ENCODE data around the gene GALNT14.

Gene GALNT14

DNA sequence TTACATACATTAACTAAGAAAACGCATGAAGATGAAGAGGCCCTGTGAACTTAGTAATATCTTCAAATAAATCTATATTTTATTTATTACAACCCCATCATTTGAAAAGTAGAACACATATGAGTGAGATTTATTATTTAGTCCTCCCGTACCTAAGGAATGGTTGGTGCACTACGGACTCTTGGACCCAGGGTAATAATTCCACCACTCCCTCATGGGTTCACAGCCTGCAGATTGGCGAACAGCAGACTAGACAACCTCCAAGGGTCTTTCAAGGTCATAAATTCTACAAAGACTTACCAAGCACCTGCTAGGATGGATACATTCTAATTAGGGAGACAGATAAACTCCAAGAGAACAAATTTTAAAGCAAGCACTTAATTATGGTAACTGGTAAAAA lies 51.6 kb downstream of the GALNT14 start:
- DNase-seq: no peak

- DNase-seq: no peak
These were observed 54.8 kb downstream of the GALNT14 start for GRCh38 chr2:31083234-31083993.

DNA sequence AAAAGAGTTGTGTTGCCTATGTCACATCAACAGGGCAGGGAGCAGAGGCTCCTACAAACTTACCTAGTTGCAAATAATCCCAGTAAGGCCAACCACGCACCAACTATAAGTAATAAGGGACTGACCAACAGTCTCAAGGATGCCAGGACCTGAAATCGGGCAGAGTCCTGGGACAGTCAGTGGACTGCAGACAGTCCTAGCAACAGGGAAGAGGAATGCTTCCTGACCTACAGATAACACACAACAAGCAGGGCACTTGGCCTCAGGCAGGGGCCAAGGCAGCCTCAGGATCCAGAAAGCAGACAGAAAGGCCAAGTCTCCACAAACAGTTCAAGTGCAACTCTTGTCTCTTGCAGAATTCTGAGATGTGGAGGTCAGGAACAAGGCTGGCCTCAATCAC lies 56.2 kb downstream of the GALNT14 start:
- DNase-seq: no peak

DNA sequence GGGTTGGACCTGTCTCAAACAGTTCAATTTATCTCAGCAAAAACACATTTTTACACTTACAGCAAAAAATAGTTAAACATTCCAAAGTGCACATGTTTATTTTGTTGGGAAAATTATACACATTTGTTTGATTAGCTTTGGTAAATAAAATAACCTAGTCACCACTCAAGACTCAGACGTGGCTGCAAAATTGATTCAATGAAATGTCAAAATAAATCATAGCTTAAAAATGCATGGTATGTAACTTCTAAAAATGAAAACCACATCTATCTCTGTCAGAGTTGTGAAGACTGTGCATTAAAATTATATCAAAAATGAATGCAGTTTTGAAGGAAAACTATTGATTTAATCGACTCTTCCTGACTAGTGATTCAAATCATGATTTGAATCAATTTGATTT lies 56.7 kb downstream of the GALNT14 start:
- no peak for DNase-seq

DNA sequence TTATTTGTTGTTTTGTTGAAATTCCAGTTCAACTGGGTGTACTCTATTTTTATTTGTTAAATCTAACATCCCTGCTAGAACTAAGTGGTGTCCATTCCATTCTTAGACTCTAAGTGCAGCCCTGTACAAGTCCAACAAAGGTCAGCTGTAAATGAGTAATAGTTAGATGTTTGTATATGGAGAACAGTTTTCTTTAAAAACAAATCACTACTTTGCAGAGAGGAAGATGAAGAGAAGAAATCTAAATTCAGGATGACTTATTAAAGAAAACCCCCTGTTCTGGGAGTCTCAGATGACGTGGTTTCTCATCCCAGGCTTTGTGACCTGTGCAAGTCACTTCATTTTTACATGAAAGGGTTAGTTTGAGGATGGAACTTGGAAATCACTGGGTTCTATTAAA lies 57.9 kb downstream of the GALNT14 start:
- no peak for DNase-seq

- no peak for DNase-seq
These were observed 58.6 kb downstream of the GALNT14 start for GRCh38 chr2:31079665-31080064.

- no peak for DNase-seq
These were observed 59.6 kb downstream of the GALNT14 start for GRCh38 chr2:31078579-31079105.

DNA sequence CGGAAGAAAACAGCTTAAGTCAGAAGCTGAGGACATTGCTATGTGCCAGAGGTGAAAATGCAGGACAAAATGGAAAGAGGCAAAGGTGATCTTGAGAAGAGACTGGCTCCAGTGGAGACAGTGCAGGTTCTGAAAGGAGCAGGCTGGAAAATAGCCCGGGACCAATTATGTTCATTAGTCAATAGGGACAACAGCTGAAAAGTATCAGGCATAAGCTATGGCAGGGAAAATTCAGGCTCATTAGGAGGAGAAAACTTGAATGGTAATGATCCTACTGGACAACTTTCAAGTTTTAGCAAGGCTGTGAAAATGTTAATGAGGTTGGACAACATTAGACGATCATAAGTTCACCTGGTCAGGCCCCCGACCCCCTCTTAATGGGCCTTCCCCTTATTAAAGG lies 60.2 kb downstream of the GALNT14 start:
- no peak for DNase-seq

- DNase-seq: no peak
These were observed 62.2 kb downstream of the GALNT14 start for GRCh38 chr2:31075941-31076590.

DNA sequence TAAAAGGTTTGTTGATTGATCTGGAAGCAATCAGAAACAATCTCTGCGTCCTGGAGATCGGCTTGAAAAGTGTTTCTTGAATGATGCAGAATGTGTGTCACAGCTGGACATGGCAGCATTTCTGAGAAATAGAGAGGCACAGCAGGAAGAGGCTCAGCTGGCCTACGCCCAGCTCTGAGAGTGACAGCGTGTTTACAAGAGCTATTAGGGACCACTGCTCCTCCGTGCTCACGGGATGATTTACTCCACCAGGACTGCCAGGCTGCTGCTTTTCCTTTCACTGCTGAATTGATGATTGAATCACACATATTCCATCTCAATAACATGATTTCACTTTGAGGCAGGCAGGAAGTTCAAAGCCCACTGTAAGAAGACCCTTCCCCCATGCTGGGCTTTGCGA lies 62.8 kb downstream of the GALNT14 start:
- no peak for DNase-seq

DNA sequence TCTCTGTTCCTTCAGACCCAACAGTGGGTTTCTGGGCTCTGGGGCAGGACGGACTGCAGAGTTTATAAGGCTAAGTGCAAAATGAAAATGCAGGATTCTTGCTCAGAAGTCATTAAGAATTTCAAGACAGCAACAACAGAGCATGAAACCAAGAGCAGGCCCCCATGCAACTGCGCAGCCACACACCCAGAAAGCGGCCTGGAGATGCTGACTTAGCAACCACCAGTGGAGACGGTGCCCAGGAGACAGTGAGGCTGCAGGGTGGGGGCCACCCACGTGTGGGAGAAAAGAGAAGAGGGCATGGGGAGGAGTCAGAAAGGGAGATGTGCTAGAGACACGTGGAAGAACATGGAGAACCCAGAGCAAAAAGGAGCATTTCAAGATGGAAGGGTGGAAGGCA lies 66.5 kb downstream of the GALNT14 start:
- DNase-seq: no peak

DNA sequence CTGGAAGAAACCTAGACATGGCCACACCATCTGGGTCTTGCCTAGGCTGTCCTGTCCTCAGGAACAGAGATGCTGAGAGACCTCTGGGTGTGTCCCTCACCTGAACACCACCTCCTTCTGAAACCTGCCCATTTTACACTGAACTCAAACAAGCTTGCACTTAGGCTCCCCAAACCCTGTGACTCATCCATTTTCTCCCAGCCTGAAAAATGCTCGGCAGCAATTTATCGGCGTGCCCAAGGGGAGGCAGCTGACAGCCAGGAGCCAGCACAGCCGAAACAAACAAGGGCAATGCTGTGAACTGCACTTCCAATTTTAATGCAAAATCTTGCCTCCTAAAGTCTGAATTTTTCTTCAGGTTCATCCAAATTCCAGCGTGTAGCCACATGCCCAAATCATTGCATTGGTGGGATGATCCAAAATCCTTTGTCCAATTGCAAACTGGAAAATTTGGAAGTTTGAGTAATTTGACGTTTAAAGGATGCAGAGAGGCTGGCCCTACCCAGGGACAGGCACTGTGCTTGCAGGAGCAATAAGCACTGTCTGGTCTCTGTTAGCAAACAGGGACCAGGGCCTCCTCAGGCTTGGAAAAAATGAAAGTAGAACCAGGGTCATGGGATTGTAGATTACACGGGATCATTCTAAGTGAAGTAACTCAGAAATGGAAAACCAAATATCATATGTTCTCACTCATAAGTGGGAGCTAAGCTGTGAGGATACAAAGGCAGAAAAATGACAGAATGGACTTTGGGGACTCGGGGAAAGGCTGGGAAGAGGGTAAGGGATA lies 67.7 kb downstream of the GALNT14 start:
- no peak for DNase-seq

- DNase-seq: no peak
These were observed 68.5 kb downstream of the GALNT14 start for GRCh38 chr2:31069643-31070325.

DNA sequence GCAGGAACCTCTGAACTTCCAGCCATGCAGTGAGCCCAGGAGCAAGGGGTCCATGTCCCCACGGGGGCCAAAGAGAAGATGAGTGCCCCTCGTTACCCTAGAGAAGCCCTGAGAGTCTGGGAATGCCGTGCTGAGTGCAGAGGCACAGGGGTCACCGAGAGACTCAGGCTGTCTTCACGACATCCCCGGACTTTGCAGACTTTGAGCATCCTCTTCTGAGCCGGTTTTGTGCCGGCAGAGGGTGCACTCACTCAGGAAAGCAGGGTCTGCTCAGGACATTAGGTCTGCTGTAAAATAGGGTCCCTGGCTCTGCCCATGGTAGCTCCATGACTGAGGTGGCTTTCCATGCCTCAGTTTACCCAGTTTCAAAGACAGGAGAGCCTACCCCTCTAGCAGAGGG lies 71.0 kb downstream of the GALNT14 start:
- no peak for DNase-seq

GRCh38 chr2:31066551-31066950 lies 71.7 kb downstream of the GALNT14 start:
- DNase-seq: no peak

GRCh38 chr2:31066086-31066485 lies 72.2 kb downstream of the GALNT14 start:
- no peak for DNase-seq

GRCh38 chr2:31065356-31065755 lies 72.9 kb downstream of the GALNT14 start:
- no peak for DNase-seq

GRCh38 chr2:31060397-31060796 lies 77.8 kb downstream of the GALNT14 start:
- DNase-seq: no peak

DNA sequence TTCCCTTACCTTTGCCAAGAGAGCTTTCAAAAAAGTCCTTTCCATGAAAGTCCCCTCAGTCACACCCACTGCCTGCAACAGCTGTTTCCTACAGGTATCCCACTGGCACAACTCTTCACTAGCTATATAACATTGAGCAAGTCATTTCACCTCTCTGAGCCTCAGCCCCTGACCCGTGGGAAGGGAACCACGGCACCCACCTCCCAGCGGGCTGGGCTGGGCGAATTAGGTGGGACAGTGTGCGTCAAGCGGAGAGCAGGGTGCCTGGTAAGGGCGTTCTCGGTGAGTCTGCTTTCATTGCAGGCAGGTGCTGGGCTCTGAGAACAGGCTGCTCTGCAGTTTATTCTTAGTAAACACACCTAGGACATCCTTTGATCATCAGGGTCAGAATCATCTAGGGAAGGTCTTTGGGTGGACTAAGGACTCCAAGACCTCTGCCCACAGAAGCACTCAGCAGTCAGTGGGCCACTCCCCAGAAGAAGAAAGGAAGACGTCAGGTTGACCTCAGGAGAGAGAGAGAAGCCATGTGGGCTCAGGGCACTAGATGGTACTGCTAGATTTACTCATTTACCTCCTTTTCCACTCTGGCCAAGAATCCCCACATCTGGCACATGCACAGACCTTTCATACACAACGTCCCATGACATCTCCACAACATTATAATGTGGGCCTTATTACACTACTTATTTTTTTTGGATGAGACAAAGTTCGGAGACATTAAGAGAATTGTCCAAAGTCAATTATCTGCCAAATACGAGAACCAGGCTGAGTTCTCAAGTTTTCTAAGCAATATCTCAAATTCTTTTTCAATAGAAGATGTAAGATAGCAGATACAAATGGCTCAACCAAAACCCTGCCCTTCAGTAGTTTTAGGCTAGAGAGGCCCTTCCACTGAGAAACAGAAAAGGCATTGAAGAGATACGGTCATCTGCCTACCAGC lies 79.9 kb downstream of the GALNT14 start:
- DNase-seq: no peak

DNA sequence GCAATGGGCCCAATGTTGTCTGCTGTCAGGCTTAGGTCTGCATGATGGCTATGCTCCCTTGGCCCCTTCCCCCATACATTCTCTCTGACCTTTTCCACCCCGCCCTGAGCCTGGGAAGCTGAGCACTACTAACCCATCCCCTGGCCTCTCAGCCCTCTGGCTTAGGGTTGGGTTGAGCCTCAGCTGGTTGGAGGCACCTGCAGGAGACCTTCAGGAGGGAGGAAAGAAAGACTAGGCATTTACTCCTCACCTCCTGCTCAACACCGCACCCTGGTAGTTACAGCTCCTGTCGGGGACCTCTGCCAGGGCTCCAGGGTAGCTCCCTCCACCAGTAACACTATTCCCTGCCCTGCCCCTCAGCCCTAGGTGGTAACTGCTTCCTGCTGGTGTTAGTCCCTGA lies 80.5 kb downstream of the GALNT14 start:
- no peak for DNase-seq

- DNase-seq: no peak
These were observed 82.3 kb downstream of the GALNT14 start for GRCh38 chr2:31055938-31056337.

GRCh38 chr2:31054842-31055388 lies 83.3 kb downstream of the GALNT14 start:
- no peak for DNase-seq
